ENCODE results near the gene CTPS1.

Gene CTPS1

GRCh38 chr1:40998668-40999067 lies 19.2 kb downstream of the CTPS1 start:
- no peak for DNase-seq (ENCODE audit: low read depth)

DNA sequence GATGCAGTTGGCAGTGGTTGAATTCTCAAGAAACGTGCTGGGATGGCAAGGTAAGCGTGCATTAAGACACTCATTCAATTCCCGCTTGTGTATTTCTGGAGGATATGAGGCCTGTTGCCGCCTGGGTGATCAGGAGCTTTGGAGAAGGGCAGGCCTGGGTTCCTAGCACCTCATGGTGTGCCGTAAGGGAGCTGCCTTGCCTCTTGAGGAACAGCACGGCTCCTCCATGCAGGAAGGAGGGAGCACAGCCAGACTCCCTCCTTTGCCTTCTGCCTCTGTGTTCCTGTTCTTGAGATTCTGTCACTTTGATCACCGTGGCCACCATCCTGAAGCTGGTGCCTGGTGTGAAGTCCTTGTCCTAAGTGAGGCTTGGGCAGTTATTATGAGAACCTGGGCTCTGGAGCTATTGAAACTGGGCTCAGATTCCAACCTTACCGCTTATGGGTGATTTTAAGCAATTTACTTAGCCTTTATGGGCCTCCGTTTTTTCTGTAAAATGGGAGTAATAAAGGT lies 23.7 kb downstream of the CTPS1 start:
- DNase-seq (ENCODE audit: low read depth), result no peak

GRCh38 chr1:41003640-41004220 lies 24.2 kb downstream of the CTPS1 start:
- peak; percentile 98 for DNase-seq (ENCODE audit: low read depth)

GRCh38 chr1:41005876-41006275 lies 26.4 kb downstream of the CTPS1 start:
- no peak for DNase-seq (ENCODE audit: low read depth)

GRCh38 chr1:41006942-41007865 lies 27.7 kb downstream of the CTPS1 start:
- DNase-seq (ENCODE audit: low read depth), result no peak

DNA sequence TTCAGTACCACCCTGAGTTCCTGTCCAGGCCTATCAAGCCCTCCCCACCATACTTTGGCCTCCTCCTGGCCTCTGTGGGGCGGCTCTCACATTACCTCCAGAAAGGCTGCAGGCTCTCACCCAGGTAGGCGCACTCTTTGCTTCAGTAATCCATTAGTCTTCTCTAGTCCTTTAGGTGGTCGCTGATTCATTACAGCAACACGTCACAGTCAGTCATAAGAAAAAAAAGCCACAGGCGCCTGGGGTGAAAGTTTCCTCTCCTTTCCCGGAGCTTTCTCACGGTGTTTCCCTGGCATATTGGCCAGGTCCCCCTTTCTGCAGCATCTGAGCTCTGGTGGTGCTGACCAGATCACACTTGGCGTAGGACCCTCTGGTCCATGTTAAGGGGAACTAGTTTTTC lies 30.0 kb downstream of the CTPS1 start:
- DNase-seq (ENCODE audit: low read depth), result no peak

GRCh38 chr1:41010345-41010744 lies 30.8 kb downstream of the CTPS1 start:
- DNase-seq (ENCODE audit: low read depth), result no peak

DNA sequence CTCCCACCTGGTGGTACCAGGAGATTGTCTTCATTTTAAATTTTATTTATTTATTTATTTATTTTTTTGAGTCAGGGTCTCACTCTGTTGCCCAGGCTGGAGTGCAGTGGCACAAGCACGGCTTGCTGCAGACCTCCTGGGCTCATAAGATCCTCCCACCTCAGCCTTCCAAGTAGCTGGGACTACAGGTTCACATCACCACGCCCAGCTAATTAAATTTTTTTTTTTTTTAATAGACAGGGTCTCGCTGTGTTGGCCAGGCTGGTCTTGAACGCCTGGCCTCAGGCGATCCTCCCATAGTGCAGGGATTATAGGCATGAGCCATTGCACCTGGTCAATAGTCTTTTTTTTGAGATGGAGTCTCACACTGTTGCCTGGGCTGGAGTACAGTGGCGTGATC lies 33.5 kb downstream of the CTPS1 start:
- DNase-seq (ENCODE audit: low read depth), result no peak

GRCh38 chr1:41013796-41014195 lies 34.3 kb downstream of the CTPS1 start:
- DNase-seq (ENCODE audit: low read depth), result no peak

GRCh38 chr1:41014871-41015270 lies 35.4 kb downstream of the CTPS1 start:
- no peak for DNase-seq (ENCODE audit: low read depth)

DNA sequence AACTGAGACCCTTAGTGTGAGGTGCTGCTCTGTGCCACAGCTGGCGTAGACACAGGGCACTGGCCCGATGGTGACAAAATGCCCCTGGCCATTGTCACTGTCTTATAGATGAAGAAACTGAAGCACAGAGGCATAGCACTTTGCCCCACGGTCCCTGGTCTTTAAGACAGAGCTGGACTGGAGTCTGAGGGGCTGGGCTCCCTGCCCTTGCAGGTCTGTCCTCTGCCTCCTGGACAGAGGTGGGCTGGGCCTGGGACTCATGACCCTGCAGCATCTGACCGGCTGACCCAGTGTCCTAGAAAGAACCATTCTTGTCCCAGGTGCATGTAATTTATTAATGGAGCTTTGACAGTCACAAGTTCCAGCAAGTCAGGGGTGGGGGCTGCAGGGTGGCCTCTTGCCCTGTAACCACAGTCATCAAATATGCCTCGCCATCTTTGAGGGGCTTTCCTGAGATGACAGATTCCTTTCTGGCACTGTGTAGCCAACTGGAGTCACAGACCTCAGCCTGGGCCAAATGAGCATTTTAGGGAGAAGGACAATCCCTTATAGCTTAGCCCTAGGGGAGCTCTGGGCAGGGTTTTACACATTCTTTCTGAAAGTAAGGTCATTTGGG lies 35.9 kb downstream of the CTPS1 start:
- DNase-seq (ENCODE audit: low read depth), result no peak

DNA sequence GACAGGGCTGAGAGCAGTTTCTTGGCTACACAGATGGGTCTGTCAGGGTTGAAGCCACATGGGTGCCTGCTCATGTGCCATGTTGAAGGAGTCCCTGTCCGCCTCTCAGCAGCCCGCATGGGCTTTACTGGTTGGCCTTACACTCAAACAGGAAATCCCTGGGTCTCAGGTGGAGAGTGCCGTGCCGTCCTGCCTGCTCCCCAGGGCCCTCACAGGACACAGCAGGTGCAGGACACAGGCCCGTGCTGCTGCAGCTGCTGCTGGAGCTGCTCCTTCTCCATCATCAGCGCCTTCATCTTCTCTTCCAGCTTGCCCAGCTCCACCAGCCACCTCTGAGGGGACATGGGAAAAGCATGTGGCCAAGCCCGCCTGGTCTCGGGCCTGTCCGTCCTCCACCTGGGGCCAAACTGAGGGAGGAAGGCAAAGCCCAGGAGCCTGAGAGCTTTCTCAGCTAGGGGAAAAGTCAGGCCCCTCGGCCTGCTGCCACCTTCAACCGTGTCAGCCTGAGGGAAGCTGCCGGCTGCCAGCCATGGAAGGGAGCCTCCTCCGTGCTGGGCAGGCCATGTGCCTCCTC lies 36.5 kb downstream of the CTPS1 start:
- DNase-seq (ENCODE audit: low read depth), result no peak

- no peak for DNase-seq (ENCODE audit: low read depth)
These were observed 37.9 kb downstream of the CTPS1 start for GRCh38 chr1:41017141-41018017.

DNA sequence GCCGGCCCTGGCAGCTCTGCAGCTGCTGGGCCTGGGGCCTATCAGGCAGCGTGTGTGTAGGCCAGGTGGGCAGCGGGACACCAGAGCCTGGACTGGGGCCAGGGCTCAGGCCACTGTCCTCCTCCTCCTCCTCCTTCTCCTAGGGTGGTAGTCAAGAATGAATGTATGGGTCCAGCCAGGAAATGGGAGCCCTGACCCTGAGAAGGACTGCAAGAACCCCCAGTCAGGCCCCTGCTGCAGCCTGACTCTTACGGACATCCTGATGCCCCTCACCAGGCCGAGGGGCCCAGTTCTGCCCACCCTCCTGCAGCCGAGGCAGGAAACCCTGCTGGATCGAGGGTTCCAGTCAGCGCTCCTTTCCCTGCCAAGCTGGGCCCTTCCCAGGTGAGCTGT lies 38.5 kb downstream of the CTPS1 start:
- no peak for DNase-seq (ENCODE audit: low read depth)

GRCh38 chr1:41019353-41019745 lies 39.9 kb downstream of the CTPS1 start:
- no peak for DNase-seq (ENCODE audit: low read depth)

DNA sequence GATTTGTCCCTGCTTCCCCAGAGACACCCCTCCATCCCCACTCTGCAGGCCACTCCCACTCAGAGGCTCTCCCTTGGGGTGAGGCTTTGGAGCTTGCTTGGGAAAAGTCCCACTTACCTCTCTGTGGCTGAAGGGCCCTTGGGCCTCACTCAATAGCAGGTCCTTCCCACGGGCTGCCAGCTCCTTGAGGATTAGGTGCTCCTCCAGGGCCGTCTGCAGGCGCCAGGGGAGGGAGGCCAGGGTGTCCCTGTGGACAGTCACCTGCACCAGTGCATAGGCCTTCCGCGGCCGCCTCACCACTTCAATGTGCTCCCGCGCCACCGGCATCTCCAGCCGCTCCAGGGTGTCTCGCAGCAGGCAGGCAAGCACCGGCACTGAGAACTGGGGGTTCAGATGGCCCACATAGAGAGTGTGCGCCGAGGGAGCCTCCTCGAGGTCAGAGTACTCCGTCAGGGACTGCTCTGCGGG lies 40.6 kb downstream of the CTPS1 start:
- DNase-seq (ENCODE audit: low read depth), result no peak

GRCh38 chr1:41020654-41021053 lies 41.2 kb downstream of the CTPS1 start:
- DNase-seq (ENCODE audit: low read depth), result no peak

GRCh38 chr1:41021526-41022308 lies 42.2 kb downstream of the CTPS1 start, which contains the start of gene SLFNL1:
TSS of gene SLFNL1 (minus strand) at chr1:41021725. CDS start at chr1:41020660, 1,065 bp downstream.
- DNase-seq (ENCODE audit: low read depth), result no peak

DNA sequence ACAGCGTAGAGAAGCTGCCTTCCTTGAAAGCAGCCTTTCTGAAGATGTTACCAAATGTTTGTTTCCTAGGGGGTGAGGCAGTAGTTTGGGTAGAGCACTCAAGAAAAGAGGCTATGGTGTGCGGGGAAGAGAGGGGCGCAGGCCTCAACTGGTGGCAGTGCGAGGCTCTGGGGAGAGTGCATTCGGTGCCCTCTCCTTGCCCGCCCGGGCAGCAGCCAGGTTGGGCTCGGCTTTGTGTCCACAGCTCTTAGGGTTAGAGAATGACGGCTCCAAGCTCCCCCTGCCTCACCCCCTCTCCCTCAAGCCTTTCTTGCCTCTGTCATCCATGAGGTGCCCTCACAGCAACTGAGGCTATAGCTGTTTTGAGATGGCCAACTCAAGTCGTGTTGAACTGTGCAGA lies 42.9 kb downstream of the CTPS1 start:
- no peak for DNase-seq (ENCODE audit: low read depth)

GRCh38 chr1:41023279-41023990 lies 43.9 kb downstream of the CTPS1 start:
- no peak for DNase-seq (ENCODE audit: low read depth)

Measured in fibroblast of gingiva (primary cell).